NB4 (cell line): ENCODE measurements around the gene PHF24.

Source experiments
- CTCF ChIP-seq: IDR thresholded peaks from one replicate; pipeline ENCODE4 v1.5.1; 2012; ENCODE audit warnings: low read depth, low read length
- POLR2A ChIP-seq: IDR thresholded peaks from 2 replicates; pipeline ENCODE4 v1.6.1; 2011; ENCODE audit warnings: mild to moderate bottlenecking; ENCODE audit not compliant: insufficient read length; ENCODE audit errors: extremely low read depth

- TF ChIP-seq CTCF (no peak), POLR2A (no peak)
Observed at GRCh38 chr9:35010351-35010958, 52.4 kb downstream of the PHF24 start.
